Left lung (tissue), 10 donors: Measurements from ENCODE around the gene CD2AP. TPM values are rescaled to one million over a fixed set of nuclear protein-coding genes. Genes with fewer than 3 reads are reported as not detected.

ENCODE experiments used
- ATAC-seq: fragments of 200-7000 bp; cut with Tn5 transposase; one replicate; pipeline ENCODE4 v1.9.1; 2020; ENCODE audit warnings: moderate library complexity
- DNase-seq, 4 donors: peaks; one replicate each; pipeline ENCODE4 v3.0.0-alpha.2; 2013 to 2020
- H3K27ac ChIP-seq, 2 donors: fragments of 200-600 bp; sonication (generic) in 1 of 2; one replicate each; pipeline versions ENCODE4 v1.5.0 to v1.8.0; 2020 to 2021
- H3K27me3 ChIP-seq, 2 donors: fragments of 200-600 bp; sonication (generic) in 1 of 2; one replicate each; pipeline versions ENCODE4 v1.5.0 to v1.8.0; 2020 to 2021
- H3K36me3 ChIP-seq, 2 donors: fragments of 200-600 bp; sonication (generic) in 1 of 2; one replicate each; pipeline versions ENCODE4 v1.5.0 to v1.8.0; 2020 to 2021
- H3K4me1 ChIP-seq, 2 donors: fragments of 200-600 bp; one replicate each; pipeline ENCODE4 v1.8.0; 2021
- H3K4me3 ChIP-seq, 2 donors: fragments of 200-600 bp; sonication (generic) in 1 of 2; one replicate each; pipeline versions ENCODE4 v1.5.0 to v1.8.0; 2020 to 2021; ENCODE audit warnings: mild to moderate bottlenecking in 1 of 2
- H3K9me3 ChIP-seq, 2 donors: fragments of 200-600 bp; sonication (generic) in 1 of 2; one replicate each; pipeline versions ENCODE4 v1.5.0 to v1.8.0; 2020 to 2021
- CTCF ChIP-seq, 2 donors: fragments of 200-600 bp; sonication (generic) in 1 of 2; IDR thresholded peaks; one replicate each; pipeline versions ENCODE4 v1.5.0 to v1.8.0; 2021; ENCODE audit warnings: antibody characterized with exemption in 2 of 2
- intact Hi-C, 2 donors: fragments of 100-400 bp; cut with DNase I; formaldehyde crosslinking; loops; one replicate each; pipeline versions ENCODE4 v1.11.2 to v1.14.2; 2022
- polyA plus RNA-seq, 6 donors: library from polyadenylated mRNA; unstranded; fragments of 120-200 nt; gene quantifications; one replicate each; pipeline ENCODE4 v1.2.1, GENCODE V29; 2013; ENCODE audit not compliant: insufficient read length in 6 of 6
- total RNA-seq, 2 donors: library from RNA; stranded (reverse); fragmentation: NEBNext Ultra II Directional; extraction: Animal tissue kit (Norgen Biotek cat#: 25700); gene quantifications; one replicate each; pipeline ENCODE4 v1.2.1, GENCODE V29; 2021
- donor health status: DM: no; HTN: yes; CAD: no.
- donor health status: DM: no; HTN: no; CAD: no.

CD2AP gene
- total and polyA plus RNA-seq, 8 donors: 36.6 to 46.0 (median 42.5) TPM

GRCh38 chr6:47495954-47496545 lies 18.5 kb downstream of the CD2AP start:
- Histone ChIP-seq H3K9me3 (no peaks in the 10 kb centered on the region), H3K36me3 (no peaks in the 10 kb centered on the region), H3K4me1 (peaks cover 0 to 6% of the 10 kb centered on the region in 2 donors), H3K27me3 (no peaks in the 10 kb centered on the region), H3K27ac (no peak overlapping the region), H3K4me3 (no peak overlapping the region)
- no peak for DNase-seq
- intact Hi-C loops: no loop called here
- ATAC-seq: no peak
- no peak for TF ChIP-seq CTCF (IDR thresholded peaks at IDR 0.05)

- Histone ChIP-seq H3K27me3 (no peaks in the 10 kb centered on the region), H3K4me1 (peaks cover 0 to 6% of the 10 kb centered on the region in 2 donors), H3K36me3 (no peaks in the 10 kb centered on the region), H3K4me3 (no peak overlapping the region), H3K9me3 (no peaks in the 10 kb centered on the region), H3K27ac (no peak overlapping the region)
- intact Hi-C loops: no loop called here
- ATAC-seq: no peak
- no peak for DNase-seq
- no peak for TF ChIP-seq CTCF (IDR thresholded peaks at IDR 0.05)
Measured at GRCh38 chr6:47496935-47497579, 19.5 kb downstream of the CD2AP start.

- ATAC-seq (no peak), DNase-seq (no peak)
- no peak for TF ChIP-seq CTCF (IDR thresholded peaks at IDR 0.05)
- no peak overlapping the region for H3K27ac ChIP-seq
- H3K4me3 ChIP-seq: no peak overlapping the region
- no peaks in the 10 kb centered on the region for H3K4me1 ChIP-seq
- no peaks in the 10 kb centered on the region for H3K9me3 ChIP-seq
- H3K27me3 ChIP-seq: no peaks in the 10 kb centered on the region
- H3K36me3 ChIP-seq: no peaks in the 10 kb centered on the region
- intact Hi-C loops: no loop called here
Measured at GRCh38 chr6:47502920-47503319, 25.3 kb downstream of the CD2AP start.

GRCh38 chr6:47509937-47510336 lies 32.3 kb downstream of the CD2AP start:
- H3K27ac ChIP-seq: no peak overlapping the region
- H3K9me3 ChIP-seq: peaks cover 0 to 27% of the 10 kb centered on the region in 2 donors
- no peak for TF ChIP-seq CTCF (IDR thresholded peaks at IDR 0.05)
- H3K4me3 ChIP-seq: no peak overlapping the region
- peaks cover 0 to 9% of the 10 kb centered on the region in 2 donors for H3K36me3 ChIP-seq
- intact Hi-C loops: no loop called here
- no peaks in the 10 kb centered on the region for H3K27me3 ChIP-seq
- H3K4me1 ChIP-seq: no peaks in the 10 kb centered on the region
- ATAC-seq (no peak), DNase-seq (no peak)

- Histone ChIP-seq H3K9me3 (peaks cover 0 to 27% of the 10 kb centered on the region in 2 donors), H3K36me3 (peaks cover 0 to 9% of the 10 kb centered on the region in 2 donors), H3K4me3 (no peak overlapping the region), H3K4me1 (no peaks in the 10 kb centered on the region), H3K27me3 (no peaks in the 10 kb centered on the region), H3K27ac (no peak overlapping the region)
- no peak for TF ChIP-seq CTCF (IDR thresholded peaks at IDR 0.05)
- ATAC-seq: no peak
- DNase-seq: no peak
- intact Hi-C loops: no loop called here
Measured at GRCh38 chr6:47512872-47513271, 35.3 kb downstream of the CD2AP start.
